PC-3 (cell line): ENCODE data around the gene ZFPM1. TPM values are rescaled to one million over a fixed set of nuclear protein-coding genes. Genes with fewer than 3 reads are reported as not detected.

Experiments
- ATAC-seq: fragments of 200-7000 bp; cut with Tn5 transposase; 2 replicates; pipeline ENCODE4 v1.9.1; 2020; ENCODE audit warnings: mild to moderate bottlenecking, moderate library complexity
- BruUV-seq: library from RNA; stranded (reverse); fragments of 400-500 nt; replicated peaks from 2 replicates; lab custom pipeline; 2021; lab: Mats Ljungman, UMichigan
- CTCF ChIA-PET: fragments of 300-600 bp; sonication (Branson Sonifier 250); formaldehyde crosslinking; loops from one replicate; lab custom pipeline; 2022; ENCODE audit warnings: antibody characterized with exemption; lab: Charles Lee
- POLR2A ChIA-PET: fragments of 300-600 bp; sonication (Branson Sonifier 250); formaldehyde crosslinking; loops from one replicate; lab custom pipeline; 2022; ENCODE audit warnings: antibody characterized with exemption; ENCODE audit not compliant: unreplicated experiment; lab: Charles Lee
- DNase-seq: peaks from one replicate; pipeline ENCODE4 v3.0.0-alpha.2; 2015
- H2AFZ ChIP-seq: fragments of 300-600 bp; sonication (generic); 2 replicates; pipeline ENCODE4 v1.6.0; 2016; ENCODE audit warnings: antibody characterized with exemption, low read length
- H3F3A ChIP-seq: fragments of 300-600 bp; sonication (generic); one replicate; pipeline ENCODE4 v1.6.0; 2017; ENCODE audit warnings: antibody characterized with exemption, low read length, control low read depth, mild to moderate bottlenecking; ENCODE audit not compliant: unreplicated experiment
- H3K27ac ChIP-seq: fragments of 300-600 bp; sonication (generic); 2 replicates; pipeline ENCODE4 v1.5.1; 2016; ENCODE audit warnings: mild to moderate bottlenecking, low read length
- H3K27me3 ChIP-seq: fragments of 300-600 bp; sonication (generic); 2 replicates; pipeline ENCODE4 v1.6.1; 2016; ENCODE audit warnings: low read length, mixed read lengths
- H3K36me3 ChIP-seq: fragments of 300-600 bp; sonication (generic); 2 replicates; pipeline ENCODE4 v1.6.1; 2016; ENCODE audit warnings: low read depth, mixed run types, low read length, mixed read lengths
- H3K4me1 ChIP-seq: fragments of 300-600 bp; sonication (generic); 2 replicates; pipeline ENCODE4 v1.5.1; 2016; ENCODE audit warnings: low read length; ENCODE audit not compliant: insufficient read depth
- H3K4me2 ChIP-seq: fragments of 300-600 bp; sonication (generic); 2 replicates; pipeline ENCODE4 v1.6.0; 2016; ENCODE audit warnings: low read length
- H3K4me3 ChIP-seq: fragments of 300-600 bp; sonication (generic); 2 replicates; pipeline ENCODE4 v1.5.1; 2016; ENCODE audit warnings: mild to moderate bottlenecking, low read length, mixed read lengths
- H3K79me2 ChIP-seq: fragments of 300-600 bp; sonication (generic); 2 replicates; pipeline ENCODE4 v1.6.1; 2017; ENCODE audit warnings: low read length, mixed read lengths
- H3K9ac ChIP-seq: fragments of 300-600 bp; sonication (generic); 2 replicates; pipeline ENCODE4 v1.6.0; 2016; ENCODE audit warnings: mild to moderate bottlenecking, low read length
- H3K9me2 ChIP-seq: fragments of 300-600 bp; sonication (generic); replicated peaks from 2 replicates; pipeline ENCODE4 v1.6.1; 2016; ENCODE audit warnings: mixed run types, low read length, mixed read lengths
- H3K9me3 ChIP-seq: fragments of 300-600 bp; sonication (generic); 2 replicates; pipeline ENCODE4 v1.6.1; 2016; ENCODE audit warnings: low read length, mixed read lengths
- H4K20me1 ChIP-seq: fragments of 300-600 bp; sonication (generic); 2 replicates; pipeline ENCODE4 v1.6.1; 2016; ENCODE audit warnings: low read length, mixed read lengths
- EZH2 ChIP-seq: fragments of 300-600 bp; sonication (generic); IDR thresholded peaks from one replicate; pipeline ENCODE4 v1.6.1; 2017; ENCODE audit warnings: antibody characterized with exemption, mild to moderate bottlenecking, low read length; ENCODE audit not compliant: unreplicated experiment
- EZH2phosphoT487 ChIP-seq: fragments of 300-600 bp; sonication (generic); IDR thresholded peaks from 2 replicates; pipeline ENCODE4 v1.6.1; 2018; ENCODE audit warnings: mild to moderate bottlenecking, antibody characterized with exemption, low read length, borderline replicate concordance
- intact Hi-C: fragments of 100-400 bp; cut with micrococcal nuclease; formaldehyde crosslinking; loops from 2 replicates; pipeline ENCODE4 v1.9.0; 2023
- total RNA-seq: library from RNA; depleted of rRNA; stranded (reverse); fragments of >200 nt; gene quantifications from 2 replicates; pipeline ENCODE4 v1.2.3, GENCODE V29; 2014
- TF ChIP-seq, protein P1 (sequence below): fragments of 300-600 bp; sonication (generic); conservative IDR thresholded peaks from 2 replicates; pipeline ENCODE4 v1.5.1; 2017; ENCODE audit warnings: antibody characterized with exemption, low read depth, mild to moderate bottlenecking, low read length

ZFPM1 gene
- total RNA-seq, 1 experiment from 2014 or later = 4.6 TPM

DNA sequence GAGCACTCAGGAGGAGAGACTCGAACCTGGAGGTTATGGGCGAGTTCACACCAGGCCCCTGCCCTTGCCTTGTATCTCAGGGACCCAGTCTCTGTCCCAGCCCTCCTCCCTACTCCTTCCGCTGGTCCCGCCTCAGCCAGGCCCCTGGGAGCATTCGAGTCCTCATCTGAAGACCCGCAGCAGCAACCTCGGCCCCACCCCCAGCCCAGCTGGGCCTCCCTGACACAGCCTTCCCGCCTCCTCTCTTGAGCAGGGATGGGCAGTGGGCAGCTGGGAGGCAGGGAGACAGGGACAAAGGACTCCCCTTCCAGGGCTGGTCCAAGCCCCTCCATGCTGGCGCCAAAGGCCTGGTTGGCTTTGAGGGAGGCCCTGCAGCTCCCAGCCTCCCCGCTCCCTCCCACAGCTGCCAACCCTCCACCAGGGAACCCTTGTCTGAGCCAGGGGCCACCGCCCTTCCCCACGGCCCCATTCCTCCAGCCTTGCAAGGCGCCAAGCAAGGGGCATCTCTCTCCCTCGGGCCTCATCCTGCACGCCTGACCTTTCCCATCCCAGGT, 101.7 kb downstream of the ZFPM1 start:
- POLR2A ChIA-PET = no interaction called here
- TF ChIP-seq, protein P1, sequence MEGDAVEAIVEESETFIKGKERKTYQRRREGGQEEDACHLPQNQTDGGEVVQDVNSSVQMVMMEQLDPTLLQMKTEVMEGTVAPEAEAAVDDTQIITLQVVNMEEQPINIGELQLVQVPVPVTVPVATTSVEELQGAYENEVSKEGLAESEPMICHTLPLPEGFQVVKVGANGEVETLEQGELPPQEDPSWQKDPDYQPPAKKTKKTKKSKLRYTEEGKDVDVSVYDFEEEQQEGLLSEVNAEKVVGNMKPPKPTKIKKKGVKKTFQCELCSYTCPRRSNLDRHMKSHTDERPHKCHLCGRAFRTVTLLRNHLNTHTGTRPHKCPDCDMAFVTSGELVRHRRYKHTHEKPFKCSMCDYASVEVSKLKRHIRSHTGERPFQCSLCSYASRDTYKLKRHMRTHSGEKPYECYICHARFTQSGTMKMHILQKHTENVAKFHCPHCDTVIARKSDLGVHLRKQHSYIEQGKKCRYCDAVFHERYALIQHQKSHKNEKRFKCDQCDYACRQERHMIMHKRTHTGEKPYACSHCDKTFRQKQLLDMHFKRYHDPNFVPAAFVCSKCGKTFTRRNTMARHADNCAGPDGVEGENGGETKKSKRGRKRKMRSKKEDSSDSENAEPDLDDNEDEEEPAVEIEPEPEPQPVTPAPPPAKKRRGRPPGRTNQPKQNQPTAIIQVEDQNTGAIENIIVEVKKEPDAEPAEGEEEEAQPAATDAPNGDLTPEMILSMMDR = no peak
- TF ChIP-seq EZH2phosphoT487 (no peak), EZH2 (no peak)
- no peak overlapping the region for H3K4me2 ChIP-seq
- H3K79me2 ChIP-seq = no peaks in the 10 kb centered on the region
- H4K20me1 ChIP-seq = no peaks in the 10 kb centered on the region
- no peak overlapping the region for H3K27ac ChIP-seq
- no peaks in the 10 kb centered on the region for H3K4me1 ChIP-seq
- no peak for ATAC-seq
- H3K9ac ChIP-seq = no peak overlapping the region
- no peak overlapping the region for H3K4me3 ChIP-seq
- intact Hi-C loops = no loop called here
- no peak overlapping the region for H2AFZ ChIP-seq
- no peaks in the 10 kb centered on the region for H3F3A ChIP-seq
- BruUV-seq = no TSS peak
- CTCF ChIA-PET = no interaction called here
- H3K9me3 ChIP-seq = no peaks in the 10 kb centered on the region
- no peaks in the 10 kb centered on the region for H3K27me3 ChIP-seq
- no peaks in the 10 kb centered on the region for H3K9me2 ChIP-seq
- H3K36me3 ChIP-seq = no peaks in the 10 kb centered on the region
- DNase-seq = no peak

DNA sequence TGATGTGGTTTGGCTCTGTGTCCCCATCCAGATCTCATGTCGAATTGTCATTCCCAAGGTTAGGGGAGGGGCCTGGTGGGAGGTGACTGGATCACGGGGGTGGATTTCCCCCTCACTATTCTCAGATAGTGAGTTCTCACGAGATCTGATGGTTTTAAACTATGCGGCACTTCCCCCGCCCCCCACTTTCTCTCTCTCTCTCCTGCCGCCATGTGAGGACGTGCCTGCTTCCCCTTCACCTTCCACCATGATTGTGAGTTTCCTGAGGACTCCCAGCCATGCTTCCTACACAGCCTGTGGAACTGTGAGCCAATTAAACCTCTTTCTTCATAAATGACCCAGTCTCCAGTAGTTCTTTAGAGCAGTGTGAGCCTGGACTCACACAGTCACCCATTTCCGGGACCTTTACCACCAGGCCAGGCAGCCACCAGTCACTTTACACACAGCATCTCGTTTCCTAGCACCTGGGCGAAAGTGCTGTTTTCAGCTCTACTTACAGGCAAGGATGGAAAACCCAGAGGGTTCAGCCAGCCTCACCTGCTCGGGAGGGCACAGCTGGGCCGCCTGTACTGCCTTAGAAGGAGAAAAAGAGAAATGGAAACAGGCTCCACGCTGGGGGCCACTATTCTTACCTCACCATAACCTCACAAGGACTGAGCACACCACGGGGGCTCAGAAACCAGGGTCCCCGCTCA, 103.4 kb downstream of the ZFPM1 start:
- Histone ChIP-seq H3K79me2 (no peaks in the 10 kb centered on the region), H4K20me1 (no peaks in the 10 kb centered on the region), H3K27ac (no peak overlapping the region), H3K27me3 (no peaks in the 10 kb centered on the region), H2AFZ (no peak overlapping the region), H3K4me1 (no peaks in the 10 kb centered on the region), H3K9me3 (no peaks in the 10 kb centered on the region), H3F3A (no peaks in the 10 kb centered on the region), H3K4me3 (no peak overlapping the region), H3K4me2 (no peak overlapping the region), H3K9ac (no peak overlapping the region), H3K36me3 (no peaks in the 10 kb centered on the region), H3K9me2 (no peaks in the 10 kb centered on the region)
- DNase-seq (no peak), ATAC-seq (no peak)
- POLR2A ChIA-PET = no interaction called here
- TF ChIP-seq EZH2 = no peak
- intact Hi-C loops = no loop called here
- CTCF ChIA-PET = no interaction called here
- BruUV-seq = no TSS peak

DNA sequence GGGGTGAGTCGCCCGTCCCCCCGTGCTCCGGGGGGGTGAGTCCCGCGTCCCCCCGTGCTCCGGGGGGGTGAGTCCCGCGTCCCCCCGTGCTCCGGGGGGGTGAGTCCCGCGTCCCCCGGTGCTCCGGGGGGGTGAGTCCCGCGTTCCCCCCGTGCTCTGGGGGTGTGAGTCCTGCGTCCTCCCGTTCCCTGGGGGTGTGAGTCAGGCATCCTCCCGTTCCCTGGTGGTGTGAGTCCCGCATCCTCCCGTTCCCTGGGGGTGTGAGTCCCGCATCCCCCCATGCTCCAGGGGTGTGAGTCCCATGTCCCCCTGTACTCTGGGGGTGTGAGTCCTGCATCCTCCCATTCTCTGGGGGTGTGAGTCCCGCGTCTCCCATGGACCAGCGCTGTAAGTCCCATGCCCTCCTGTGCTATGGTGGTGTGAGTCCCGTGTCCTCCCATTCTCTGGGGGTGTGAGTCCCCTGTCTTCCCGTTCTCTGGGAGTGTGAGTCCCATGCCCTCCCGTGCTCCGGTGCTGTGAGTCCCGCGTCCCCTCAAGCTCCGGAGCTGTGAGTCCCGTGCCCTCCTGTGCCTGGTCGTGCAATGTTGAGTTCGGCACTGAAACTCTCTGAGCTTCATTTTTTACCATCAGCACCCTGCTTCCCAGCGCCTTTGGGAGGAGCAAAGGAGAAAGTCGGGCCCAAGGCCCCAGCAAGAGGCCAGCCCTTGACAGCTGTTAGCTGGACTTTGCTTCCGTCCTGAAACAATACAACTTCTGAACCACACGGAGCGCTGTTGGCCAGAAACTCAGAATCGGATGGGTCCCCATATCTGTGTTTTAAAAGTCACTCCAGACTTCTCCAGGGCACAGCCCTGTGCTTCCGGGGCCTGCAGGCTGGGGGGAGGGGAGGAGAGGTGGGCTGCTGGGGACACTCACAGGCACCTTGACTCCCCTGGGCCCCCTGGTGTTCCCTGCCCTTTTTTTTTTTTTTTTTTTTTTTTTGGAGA, 105.7 kb downstream of the ZFPM1 start:
- H2AFZ ChIP-seq = no peak overlapping the region
- H3K9ac ChIP-seq = no peak overlapping the region
- DNase-seq (peak; percentile 57), ATAC-seq (peak; percentile 61)
- no peaks in the 10 kb centered on the region; the same call in 1 of the 2 replicates for H3K4me1 ChIP-seq
- H3K9me3 ChIP-seq = no peaks in the 10 kb centered on the region
- no peaks in the 10 kb centered on the region for H3K9me2 ChIP-seq
- no TSS peak for BruUV-seq
- no peaks in the 10 kb centered on the region for H3K36me3 ChIP-seq
- H4K20me1 ChIP-seq = no peaks in the 10 kb centered on the region
- H3K4me2 ChIP-seq = no peak overlapping the region
- no peaks in the 10 kb centered on the region for H3K79me2 ChIP-seq
- CTCF ChIA-PET = no interaction called here
- H3K27ac ChIP-seq = no peak overlapping the region
- no peaks in the 10 kb centered on the region for H3K27me3 ChIP-seq
- H3K4me3 ChIP-seq = no peak overlapping the region
- no peaks in the 10 kb centered on the region for H3F3A ChIP-seq
- TF ChIP-seq, protein P1 = peak; percentile 55
- TF ChIP-seq EZH2 = no peak
- intact Hi-C loops = no loop called here
- POLR2A ChIA-PET = interaction anchor here (0.6 kb wide), 1 partner anchor 150 kb away, joined by 3 read pairs; no protein-coding TSS in a partner anchor
